H1 (cell line): ENCODE results near the gene PRTG. TPM values are rescaled to one million over a fixed set of nuclear protein-coding genes. Genes with fewer than 3 reads are reported as not detected.
A peak's percentile ranks its signal among the peaks of the same experiment; 100 is the strongest.

Experiments
- CTCF ChIA-PET: fragments of 300-600 bp; sonication (Branson Sonifier 250); formaldehyde crosslinking; loops from one replicate; lab custom pipeline; 2021; ENCODE audit not compliant: partially characterized antibody; lab: Charles Lee
- POLR2A ChIA-PET: fragments of 300-600 bp; sonication (Branson Sonifier 250); formaldehyde crosslinking; loops from one replicate; lab custom pipeline; 2021; ENCODE audit warnings: inconsistent platforms; ENCODE audit not compliant: partially characterized antibody; lab: Charles Lee
- DNase-seq, 2 experiments: peaks; one replicate each; pipeline versions ENCODE4 v3.0.0 to v3.0.0-alpha.2; 2010 to 2022; ENCODE audit warnings: low spot score in 2 of 2, low read depth in 1 of 2, mixed read lengths in 1 of 2
- FAIRE-seq: peaks from 2 replicates; lab custom pipeline; 2011; peaks lifted over from hg19 to GRCh38; lab: Jason Lieb, UNC
- H2AFZ ChIP-seq: 2 replicates; pipeline ENCODE4 v1.8.1; 2012; ENCODE audit warnings: low read length, inconsistent platforms
- H2AK5ac ChIP-seq: 2 replicates; pipeline ENCODE4 v1.6.1; 2013; ENCODE audit warnings: low read depth, low read length
- H2BK120ac ChIP-seq: replicated peaks from 2 replicates; pipeline ENCODE3; 2013; ENCODE audit warnings: low read depth, low read length, inconsistent platforms
- H2BK12ac ChIP-seq: 2 replicates; pipeline ENCODE4 v1.6.1; 2013; ENCODE audit warnings: low read depth, low read length
- H2BK15ac ChIP-seq: 2 replicates; pipeline ENCODE4 v1.6.1; 2013; ENCODE audit warnings: low read length
- H2BK20ac ChIP-seq: 2 replicates; pipeline ENCODE4 v1.6.1; 2013; ENCODE audit warnings: low read length
- H2BK5ac ChIP-seq: 2 replicates; pipeline ENCODE4 v1.6.1; 2013; ENCODE audit warnings: low read depth, low read length
- H3K14ac ChIP-seq: 2 replicates; pipeline ENCODE4 v1.6.1; 2013; ENCODE audit warnings: inconsistent platforms; ENCODE audit not compliant: insufficient read length
- H3K18ac ChIP-seq: 2 replicates; pipeline ENCODE4 v1.6.1; 2013; ENCODE audit warnings: low read length; ENCODE audit errors: extremely low read depth
- H3K23ac ChIP-seq: 2 replicates; pipeline ENCODE4 v1.6.1; 2013; ENCODE audit warnings: inconsistent platforms; ENCODE audit not compliant: insufficient read length
- H3K23me2 ChIP-seq: 2 replicates; pipeline ENCODE4 v1.6.1; 2013; ENCODE audit warnings: low read depth, low read length
- H3K27ac ChIP-seq: 2 replicates; pipeline ENCODE4 v1.6.1; 2011; ENCODE audit warnings: low read depth, low read length, inconsistent platforms
- H3K27me3 ChIP-seq, 4 experiments: replicated peaks in 1 of 4; 1 replicate in 1 of 4; 2 replicates in 3 of 4; pipeline versions ENCODE4 v1.6.1 to v1.8.1; 2011 to 2013; ENCODE audit warnings: low read length in 3 of 4, mild to moderate bottlenecking in 3 of 4, inconsistent platforms in 2 of 4, mixed read lengths in 2 of 4, moderate library complexity in 1 of 4; ENCODE audit not compliant: control insufficient read depth in 3 of 4, insufficient read depth in 3 of 4; ENCODE audit errors: extremely low read depth in 1 of 4
- H3K36me3 ChIP-seq, 4 experiments: 2 replicates each; pipeline versions ENCODE4 v1.6.1 to v1.8.1; 2011 to 2013; ENCODE audit warnings: mild to moderate bottlenecking in 4 of 4, low read length in 3 of 4, moderate library complexity in 2 of 4, control low read depth in 1 of 4, inconsistent platforms in 1 of 4; ENCODE audit not compliant: insufficient read depth in 4 of 4, control insufficient read depth in 2 of 4
- H3K4ac ChIP-seq: replicated peaks from 2 replicates; pipeline ENCODE3; 2013; ENCODE audit warnings: low read length, low read depth, mixed read lengths, inconsistent platforms; ENCODE audit not compliant: insufficient read length
- H3K4me1 ChIP-seq, 4 experiments: replicated peaks in 1 of 4; 1 replicate in 1 of 4; 2 replicates in 3 of 4; pipeline versions ENCODE4 v1.6.1 to v1.8.1; 2011 to 2013; ENCODE audit warnings: low read length in 3 of 4, inconsistent platforms in 2 of 4, mixed read lengths in 1 of 4; ENCODE audit not compliant: insufficient read depth in 4 of 4, control insufficient read depth in 3 of 4
- H3K4me2 ChIP-seq, 2 experiments: 2 replicates each; pipeline versions ENCODE4 v1.6.1 to v1.8.1; 2011 to 2013; ENCODE audit warnings: low read depth in 2 of 2, low read length in 2 of 2, control low read depth in 1 of 2, inconsistent platforms in 1 of 2, mild to moderate bottlenecking in 1 of 2; ENCODE audit not compliant: insufficient read depth in 1 of 2
- H3K4me3 ChIP-seq, 4 experiments: fragments of 200-600, 300-600 bp in 1 of 4; sonication (generic), shearing (Covaris generic), sonication (Bioruptor Twin) in 1 of 4; 2 replicates each; pipeline versions ENCODE4 v1.5.1 to v1.8.1; 2011 to 2016; ENCODE audit warnings: low read length in 4 of 4, low read depth in 3 of 4, control low read depth in 2 of 4, inconsistent platforms in 2 of 4, mild to moderate bottlenecking in 2 of 4, mixed read lengths in 1 of 4, moderate library complexity in 1 of 4; ENCODE audit not compliant: insufficient read depth in 2 of 4; ENCODE audit errors: extremely low read depth in 1 of 4
- H3K56ac ChIP-seq: replicated peaks from 2 replicates; pipeline ENCODE3; 2013; ENCODE audit warnings: low read depth, mild to moderate bottlenecking, mixed read lengths, low read length, inconsistent platforms; ENCODE audit not compliant: insufficient read length
- H3K79me1 ChIP-seq: 2 replicates; pipeline ENCODE4 v1.6.1; 2013; ENCODE audit warnings: low read depth, low read length, control low read depth
- H3K79me2 ChIP-seq, 2 experiments: 2 replicates each; pipeline versions ENCODE4 v1.6.1 to v1.8.1; 2012 to 2013; ENCODE audit warnings: low read length in 2 of 2, mild to moderate bottlenecking in 2 of 2, inconsistent platforms in 1 of 2; ENCODE audit not compliant: insufficient read depth in 2 of 2, control insufficient read depth in 1 of 2
- H3K9ac ChIP-seq, 4 experiments: replicated peaks in 1 of 4; 1 replicate in 1 of 4; 2 replicates in 3 of 4; pipeline versions ENCODE4 v1.6.1 to v1.8.1; 2011 to 2013; ENCODE audit warnings: low read depth in 3 of 4, low read length in 3 of 4, control low read depth in 2 of 4, mild to moderate bottlenecking in 2 of 4, moderate library complexity in 2 of 4, inconsistent platforms in 1 of 4; ENCODE audit errors: extremely low read depth in 1 of 4
- H3K9me3 ChIP-seq, 2 experiments: 2 replicates each; pipeline versions ENCODE4 v1.6.1 to v1.8.1; 2012 to 2013; ENCODE audit warnings: mild to moderate bottlenecking in 2 of 2, moderate library complexity in 2 of 2, control low read depth in 1 of 2, inconsistent platforms in 1 of 2, low read depth in 1 of 2, low read length in 1 of 2, mixed read lengths in 1 of 2; ENCODE audit not compliant: insufficient read depth in 2 of 2
- H4K20me1 ChIP-seq, 2 experiments: replicated peaks in 1 of 2; 2 replicates each; pipeline versions ENCODE3 to v1.8.1; 2011 to 2013; ENCODE audit warnings: inconsistent platforms in 2 of 2, low read length in 2 of 2, mild to moderate bottlenecking in 1 of 2; ENCODE audit not compliant: insufficient read depth in 2 of 2, control insufficient read depth in 1 of 2
- H4K5ac ChIP-seq: 2 replicates; pipeline ENCODE4 v1.6.1; 2013; ENCODE audit warnings: low read length, low read depth, mixed read lengths, inconsistent platforms; ENCODE audit not compliant: insufficient read length
- H4K8ac ChIP-seq: 2 replicates; pipeline ENCODE4 v1.8.0; 2013; ENCODE audit warnings: mild to moderate bottlenecking, moderate library complexity, low read length, inconsistent platforms; ENCODE audit not compliant: insufficient read depth; ENCODE audit errors: extremely low read depth
- H4K91ac ChIP-seq: replicated peaks from 2 replicates; pipeline ENCODE3; 2013; ENCODE audit warnings: low read length, mixed read lengths, inconsistent platforms; ENCODE audit not compliant: insufficient read length
- CHD1 ChIP-seq: IDR thresholded peaks from 2 replicates; pipeline ENCODE4 v1.6.1; 2012; ENCODE audit warnings: low read depth, low read length, improper control_type of control experiment
- EGR1 ChIP-seq: IDR thresholded peaks from 2 replicates; pipeline ENCODE4 v1.6.1; 2011; ENCODE audit warnings: low read depth, low read length, borderline replicate concordance
- HDAC6 ChIP-seq: IDR thresholded peaks from one replicate; pipeline ENCODE4 v1.7.1; 2012; ENCODE audit warnings: low read depth, mild to moderate bottlenecking, inconsistent platforms, low read length, moderate library complexity
- JUN ChIP-seq: IDR thresholded peaks from 2 replicates; pipeline ENCODE4 v1.6.1; 2011; ENCODE audit warnings: low read depth, mild to moderate bottlenecking, improper control_type of control experiment, low read length
- NRF1 ChIP-seq: IDR thresholded peaks from 2 replicates; pipeline ENCODE4 v1.6.1; 2011; ENCODE audit warnings: mild to moderate bottlenecking, low read depth, low read length, improper control_type of control experiment
- POLR2AphosphoS5 ChIP-seq: IDR thresholded peaks from 2 replicates; pipeline ENCODE4 v1.6.1; 2011; ENCODE audit warnings: low read depth, low read length
- SIN3A ChIP-seq, 2 experiments: IDR thresholded peaks in 1 of 2; conservative IDR thresholded peaks in 1 of 2; 2 replicates each; pipeline ENCODE4 v1.6.1; 2011 to 2012; ENCODE audit warnings: low read length in 2 of 2, improper control_type of control experiment in 1 of 2, low read depth in 1 of 2, mild to moderate bottlenecking in 1 of 2
- SP1 ChIP-seq: IDR thresholded peaks from 2 replicates; pipeline ENCODE4 v1.6.1; 2011; ENCODE audit warnings: low read depth, low read length
- TEAD4 ChIP-seq: IDR thresholded peaks from 2 replicates; pipeline ENCODE4 v1.6.1; 2012; ENCODE audit warnings: low read depth, low read length, inconsistent platforms, mixed read lengths
- WGBS, 2 experiments: shearing (Covaris generic) in 1 of 2; methylation state at CpG; one replicate each; pipeline versions ENCODE4 v1.1.6 to v1.1.7; 2013 to 2015; ENCODE audit warnings: low lambda C conversion rate in 2 of 2, mixed read lengths in 2 of 2, inconsistent platforms in 1 of 2, low coverage in 1 of 2, missing lambda C conversion rate in 1 of 2; ENCODE audit not compliant: insufficient replicate concordance in 2 of 2, insufficient coverage in 1 of 2, insufficient read length in 1 of 2; ENCODE audit errors: extremely low coverage in 1 of 2, missing lambda C conversion rate in 1 of 2; 5-methylcytosine and 5-hydroxymethylcytosine counted together
- polyA plus RNA-seq, 7 experiments: library from polyadenylated mRNA; depleted of rRNA in 3 of 7; stranded (reverse) in 5 of 7; unstranded in 2 of 7; fragments of >200 nt in 5 of 7; fragments of 200-250 nt in 2 of 7; gene quantifications; 1 replicate in 5 of 7; 2 replicates in 1 of 7; 4 replicates in 1 of 7; pipeline versions ENCODE4 v1.2.1 to v1.2.3, GENCODE V29; 2011 to 2013; ENCODE audit warnings: missing spikeins in 2 of 7, mixed read lengths in 2 of 7
- total RNA-seq: library from RNA; stranded (reverse); fragmentation: NEBNext Ultra II Directional; extraction: Animal tissue kit (Norgen Biotek cat#: 25700); gene quantifications from 2 replicates; pipeline ENCODE4 v1.2.1, GENCODE V29; 2021
- TF ChIP-seq, protein P1 (sequence below): IDR thresholded peaks from 2 replicates; pipeline ENCODE4 v1.6.1; 2012; ENCODE audit warnings: inconsistent platforms
- TF ChIP-seq, protein P2 (sequence below): IDR thresholded peaks from 2 replicates; pipeline ENCODE4 v1.6.1; 2012; ENCODE audit warnings: inconsistent platforms

Gene PRTG
- total and polyA plus RNA-seq, 2 of the 8 experiments (the other 6 are each of a cell fraction or from before 2014, with no cell fraction given): 3.1 to 3.2 TPM

DNA sequence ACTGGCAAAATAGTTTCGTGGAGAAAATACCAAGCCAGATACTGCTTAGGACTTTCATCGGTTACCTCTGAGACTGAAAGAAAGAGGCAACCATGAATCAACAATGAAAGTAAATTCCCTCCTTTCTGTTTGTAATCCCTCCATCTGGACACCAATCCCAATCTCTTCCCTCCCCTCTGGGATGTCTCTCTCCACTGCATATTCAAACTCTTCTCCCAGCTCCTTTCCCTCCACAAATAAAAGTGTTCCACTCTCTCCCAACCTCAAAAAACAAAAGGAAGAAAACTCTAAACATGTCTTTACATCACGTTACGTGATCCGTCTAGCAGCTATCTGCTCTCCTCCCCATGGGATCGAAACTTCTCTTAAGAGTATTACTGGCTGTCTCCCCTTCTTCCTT is 55.2 kb downstream of the PRTG start:
- no peak overlapping the region for H3K4me2 ChIP-seq
- H2BK120ac ChIP-seq: no peak overlapping the region
- no peak overlapping the region for H2AK5ac ChIP-seq
- POLR2A ChIA-PET: interaction anchor here (0.6 kb wide), 1 partner anchor 466 kb away, joined by 3 read pairs; no protein-coding TSS in a partner anchor
- DNase-seq (no peak), FAIRE-seq (no peak)
- H3K9me3 ChIP-seq: no peaks in the 10 kb centered on the region
- no peaks in the 10 kb centered on the region for H3K79me2 ChIP-seq
- CTCF ChIA-PET: interaction anchor here (0.6 to 1.3 kb wide), 4 partner anchors 68 to 160 kb away, joined by 3 read pairs; no protein-coding TSS in a partner anchor
- WGBS, 2 experiments: 98% methylated on average over 4 of the region's 6 CpGs; no CpG with 5 or more reads in 1 of the 2 experiments
- no peak overlapping the region for H2BK15ac ChIP-seq
- no peak overlapping the region for H4K91ac ChIP-seq
- no peak overlapping the region for H3K9ac ChIP-seq
- H3K27ac ChIP-seq: no peak overlapping the region
- no peak overlapping the region for H3K4me3 ChIP-seq
- H3K36me3 ChIP-seq: no peaks in the 10 kb centered on the region
- H3K18ac ChIP-seq: no peak overlapping the region
- 0 out of 2 replicates have a peak overlapping the region, but pooled peaks have one; percentile 8 for H2AFZ ChIP-seq
- H4K8ac ChIP-seq: no peak overlapping the region
- H4K5ac ChIP-seq: no peak overlapping the region
- H3K27me3 ChIP-seq: no peaks in the 10 kb centered on the region
- no peak overlapping the region for H3K23ac ChIP-seq
- H3K56ac ChIP-seq: no peak overlapping the region
- H2BK20ac ChIP-seq: no peak overlapping the region
- 0 out of 2 replicates have a peak, but pooled peaks cover 4% of the 10 kb centered on the region for H3K23me2 ChIP-seq
- H3K4me1 ChIP-seq: no peaks in the 10 kb centered on the region
- no peaks in the 10 kb centered on the region for H3K79me1 ChIP-seq
- no peaks in the 10 kb centered on the region for H4K20me1 ChIP-seq
- H3K14ac ChIP-seq: no peak overlapping the region
- H2BK12ac ChIP-seq: no peak overlapping the region
- no peak overlapping the region for H3K4ac ChIP-seq
- H2BK5ac ChIP-seq: no peak overlapping the region
- TF ChIP-seq CHD1 (no peak), EGR1 (no peak), NRF1 (no peak), POLR2AphosphoS5 (no peak), HDAC6 (no peak), TEAD4 (no peak), SIN3A (conservative IDR thresholded peaks at IDR 0.05 in 1 of 2, IDR thresholded peaks at IDR 0.05 in 1 of 2; ENCODE audit: low read depth in 1 of 2, low read length in 2 of 2) (no peak), JUN (no peak), SP1 (no peak)
- TF ChIP-seq, protein P1, sequence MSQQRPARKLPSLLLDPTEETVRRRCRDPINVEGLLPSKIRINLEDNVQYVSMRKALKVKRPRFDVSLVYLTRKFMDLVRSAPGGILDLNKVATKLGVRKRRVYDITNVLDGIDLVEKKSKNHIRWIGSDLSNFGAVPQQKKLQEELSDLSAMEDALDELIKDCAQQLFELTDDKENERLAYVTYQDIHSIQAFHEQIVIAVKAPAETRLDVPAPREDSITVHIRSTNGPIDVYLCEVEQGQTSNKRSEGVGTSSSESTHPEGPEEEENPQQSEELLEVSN: no peak
- TF ChIP-seq, protein P2, sequence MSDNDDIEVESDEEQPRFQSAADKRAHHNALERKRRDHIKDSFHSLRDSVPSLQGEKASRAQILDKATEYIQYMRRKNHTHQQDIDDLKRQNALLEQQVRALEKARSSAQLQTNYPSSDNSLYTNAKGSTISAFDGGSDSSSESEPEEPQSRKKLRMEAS: no peak
